Measurements from ENCODE around the gene ICA1. TPM values are rescaled to one million over a fixed set of nuclear protein-coding genes. Genes with fewer than 3 reads are reported as not detected.
"Not testable (repeated sequence)": the region's sequence is repeated elsewhere in the genome, so short reads cannot be mapped to it uniquely, and the experiment has no call there.

The ICA1 gene
- total and polyA plus RNA-seq, 4 experiments from 2014 or later: 1.2 to 7.4 (median 2.4) TPM

DNA sequence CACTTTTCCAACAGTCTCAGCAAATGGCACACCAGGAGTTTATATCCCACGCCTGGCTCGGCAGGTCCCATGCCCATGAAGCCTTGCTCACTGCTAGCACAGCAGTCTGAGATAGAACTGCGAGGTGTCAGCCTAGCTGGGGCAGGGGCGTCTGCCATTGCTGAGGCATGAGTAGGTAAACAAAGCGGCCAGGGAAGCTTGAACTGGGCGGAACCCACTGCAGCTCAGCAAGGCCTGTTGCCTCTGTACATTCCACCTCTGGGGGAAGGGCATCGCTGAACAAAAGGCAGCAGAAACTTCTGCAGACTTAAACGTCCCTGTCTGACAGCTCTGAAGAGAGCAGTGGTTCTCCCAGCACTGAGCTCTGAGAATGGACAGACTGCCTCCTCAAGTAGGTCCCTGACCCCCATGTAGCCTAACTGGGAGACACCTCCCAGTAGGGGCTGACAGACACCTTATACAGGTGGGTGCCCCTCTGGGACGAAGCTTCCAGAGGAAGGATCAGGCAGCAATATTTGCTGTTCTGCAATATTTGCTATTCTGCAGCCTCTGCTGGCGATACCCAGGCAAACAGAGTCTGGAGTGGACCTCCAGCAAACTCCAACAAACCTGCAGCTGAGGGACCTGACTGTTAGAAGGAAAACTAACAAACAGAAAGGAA is 22.1 kb downstream of the ICA1 start:
- H3K27ac ChIP-seq (ENCODE audit: low read depth, low read length); POLR2A ChIA-PET (ENCODE audit: partially characterized antibody); H3K36me3 ChIP-seq (ENCODE audit: insufficient read depth, low read length); H3K4me3 Mint-ChIP-seq; H3K36me3 Mint-ChIP-seq; H3K27ac Mint-ChIP-seq; H3K4me1 Mint-ChIP-seq; H3K4me1 ChIP-seq (ENCODE audit: insufficient read depth, low read length); H3K9me3 ChIP-seq (ENCODE audit: control insufficient read depth in 1 of 2, low read length in 2 of 2); CTCF ChIA-PET (ENCODE audit: partially characterized antibody); H3K27me3 ChIP-seq (ENCODE audit: insufficient read depth, low read length); DNase-seq; intact Hi-C loops (cut with micrococcal nuclease); H3K4me3 ChIP-seq (ENCODE audit: low read length in 2 of 2): not testable (repeated sequence)
- Mint-ChIP-seq H3K9me3 (peaks cover 2 to 35% (median 25%) of the 10 kb centered on the region in 8 donors), H3K27me3 (peaks cover 22 to 24% of the 10 kb centered on the region in 2 donors)

DNA sequence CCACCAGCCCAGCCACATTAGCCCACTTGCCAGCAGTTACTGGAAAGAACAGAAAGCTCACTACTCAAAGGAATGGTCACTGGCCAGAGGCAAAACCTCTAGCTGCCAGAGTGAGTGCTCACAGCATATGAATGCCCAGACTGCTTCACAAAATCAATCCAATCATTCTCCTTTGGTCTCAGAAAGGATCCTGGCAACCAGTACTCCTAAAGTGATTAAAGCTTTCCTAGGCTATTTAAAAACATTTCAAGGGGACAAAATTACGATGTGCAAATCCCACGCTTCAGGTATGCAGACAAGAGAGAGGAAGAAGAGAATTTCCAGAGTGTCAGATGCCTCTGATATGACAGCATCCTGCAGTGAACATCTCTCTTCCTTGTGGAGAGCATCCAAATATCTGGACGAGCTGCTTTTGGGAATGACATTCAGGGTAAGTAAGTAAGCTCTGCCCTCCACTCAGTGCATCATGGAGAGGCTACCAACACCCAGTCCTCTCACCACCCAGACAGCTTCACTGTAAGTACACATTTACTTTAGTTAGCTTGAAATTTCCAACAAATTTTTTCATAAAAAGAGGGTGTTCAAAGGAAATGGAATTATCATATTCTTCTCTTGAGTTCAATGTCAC is 25.1 kb downstream of the ICA1 start:
- intact Hi-C loops (cut with micrococcal nuclease): no loop called here
- Mint-ChIP-seq H3K4me3 (no peak overlapping the region), H3K36me3 (no peaks in the 10 kb centered on the region), H3K4me1 (no peaks in the 10 kb centered on the region), H3K27me3 (peaks cover 22 to 23% of the 10 kb centered on the region in 2 donors), H3K9me3 (peaks cover 0 to 11% (median 5%) of the 10 kb centered on the region in 8 donors), H3K27ac (no peak overlapping the region)
- ChIA-PET CTCF (ENCODE audit: partially characterized antibody) (no interaction called here), POLR2A (ENCODE audit: partially characterized antibody) (interaction anchor here (0.6 kb wide), 1 partner anchor 661 kb away, joined by 3 read pairs; no protein-coding TSS in a partner anchor)
- H3K36me3 ChIP-seq (ENCODE audit: insufficient read depth, low read length): no peaks in the 10 kb centered on the region
- no peak overlapping the region for H3K27ac ChIP-seq (ENCODE audit: low read depth, low read length)
- no peaks in the 10 kb centered on the region for H3K9me3 ChIP-seq (ENCODE audit: control insufficient read depth in 1 of 2, low read length in 2 of 2)
- peaks cover 3% of the 10 kb centered on the region for H3K27me3 ChIP-seq (ENCODE audit: insufficient read depth, low read length)
- H3K4me1 ChIP-seq (ENCODE audit: insufficient read depth, low read length): no peaks in the 10 kb centered on the region
- no peak for DNase-seq
- no peak overlapping the region for H3K4me3 ChIP-seq (ENCODE audit: low read length in 2 of 2)

DNA sequence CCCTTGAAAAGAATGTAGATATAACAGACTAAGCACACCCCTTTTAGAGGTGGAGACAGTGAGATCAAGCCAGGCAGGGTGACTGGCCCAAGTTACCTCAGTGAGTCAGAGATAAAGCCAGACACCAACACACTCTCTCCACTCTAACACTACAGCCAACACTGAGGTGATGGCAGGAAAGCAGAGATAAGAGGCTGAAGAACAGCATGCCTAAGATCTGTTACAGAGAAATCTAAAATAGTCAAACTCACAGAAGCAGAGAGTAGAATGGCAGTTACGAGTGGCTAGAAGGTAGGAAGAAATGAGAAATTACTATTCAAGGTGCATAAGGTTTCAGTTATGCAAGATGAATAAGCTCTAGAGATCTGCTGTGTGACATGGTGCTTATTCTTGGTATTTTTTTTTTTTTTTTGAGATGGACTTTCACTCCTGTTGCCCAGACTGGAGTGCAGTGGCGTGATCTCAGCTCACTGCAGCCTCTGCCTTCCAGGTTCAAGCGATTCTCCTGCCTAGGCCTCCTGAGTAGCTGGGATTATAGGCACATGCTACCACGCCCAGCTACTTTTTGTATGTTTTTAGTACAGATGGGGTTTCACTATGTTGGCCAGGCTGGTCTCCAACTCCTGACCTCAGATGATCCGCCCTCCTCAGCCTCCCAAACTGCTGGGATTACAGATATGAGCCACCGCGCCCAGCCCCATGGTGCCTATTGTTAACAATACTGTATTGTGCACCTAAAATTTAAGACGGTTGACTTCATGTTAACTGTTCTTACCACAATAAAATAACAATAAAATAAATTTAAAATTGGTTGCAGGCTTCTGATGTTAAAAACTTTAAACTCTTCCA is 28.7 kb downstream of the ICA1 start:
- POLR2A ChIA-PET (ENCODE audit: partially characterized antibody): no interaction called here
- Histone ChIP-seq H3K4me1 (ENCODE audit: insufficient read depth, low read length) (no peaks in the 10 kb centered on the region), H3K9me3 (ENCODE audit: control insufficient read depth in 1 of 2, low read length in 2 of 2) (no peaks in the 10 kb centered on the region), H3K36me3 (ENCODE audit: insufficient read depth, low read length) (no peaks in the 10 kb centered on the region), H3K27ac (ENCODE audit: low read depth, low read length) (no peak overlapping the region), H3K27me3 (ENCODE audit: insufficient read depth, low read length) (no peaks in the 10 kb centered on the region), H3K4me3 (ENCODE audit: low read length in 2 of 2) (no peak overlapping the region)
- H3K27me3 Mint-ChIP-seq: peaks cover 7 to 11% of the 10 kb centered on the region in 2 donors
- no peak overlapping the region for H3K4me3 Mint-ChIP-seq
- no peaks in the 10 kb centered on the region for H3K36me3 Mint-ChIP-seq
- no peak overlapping the region for H3K27ac Mint-ChIP-seq
- no peak for DNase-seq
- H3K9me3 Mint-ChIP-seq: peaks cover 0 to 5% (median 0%) of the 10 kb centered on the region in 8 donors
- CTCF ChIA-PET (ENCODE audit: partially characterized antibody): no interaction called here
- H3K4me1 Mint-ChIP-seq: no peaks in the 10 kb centered on the region
- intact Hi-C loops (cut with micrococcal nuclease): no loop called here

DNA sequence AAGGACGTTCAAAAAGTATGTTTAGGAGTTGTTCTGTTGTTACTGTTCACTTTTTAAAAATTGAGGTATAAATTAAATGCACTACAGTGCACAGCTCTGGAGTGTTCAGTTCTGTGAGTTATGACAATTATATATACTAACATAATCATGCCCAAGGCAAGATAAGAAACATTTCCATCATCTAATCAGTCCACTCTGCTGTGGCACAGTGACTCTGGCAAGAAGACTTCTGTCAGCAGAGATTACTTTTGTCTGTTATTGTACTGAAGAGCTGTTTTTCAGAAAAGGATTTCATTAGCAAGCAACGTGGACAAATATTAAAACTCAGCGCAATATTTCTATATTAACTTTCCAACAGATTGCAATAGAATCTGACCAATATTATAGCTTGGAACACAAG is 32.0 kb downstream of the ICA1 start:
- no peaks in the 10 kb centered on the region for H3K9me3 ChIP-seq (ENCODE audit: control insufficient read depth in 1 of 2, low read length in 2 of 2)
- POLR2A ChIA-PET (ENCODE audit: partially characterized antibody): no interaction called here
- CTCF ChIA-PET (ENCODE audit: partially characterized antibody): no interaction called here
- H3K4me1 ChIP-seq (ENCODE audit: insufficient read depth, low read length): no peaks in the 10 kb centered on the region
- no peaks in the 10 kb centered on the region for H3K4me1 Mint-ChIP-seq
- H3K4me3 Mint-ChIP-seq: no peak overlapping the region
- no peak for DNase-seq
- peaks cover 13 to 14% of the 10 kb centered on the region in 2 donors for H3K27me3 Mint-ChIP-seq
- intact Hi-C loops (cut with micrococcal nuclease): no loop called here
- no peak overlapping the region for H3K4me3 ChIP-seq (ENCODE audit: low read length in 2 of 2)
- H3K27ac ChIP-seq (ENCODE audit: low read depth, low read length): no peak overlapping the region
- peaks cover 5% of the 10 kb centered on the region for H3K27me3 ChIP-seq (ENCODE audit: insufficient read depth, low read length)
- no peaks in the 10 kb centered on the region for H3K36me3 ChIP-seq (ENCODE audit: insufficient read depth, low read length)
- H3K27ac Mint-ChIP-seq: no peak overlapping the region
- H3K36me3 Mint-ChIP-seq: peaks cover 0 to 3% of the 10 kb centered on the region in 2 donors
- peaks cover 0 to 5% (median 0%) of the 10 kb centered on the region in 8 donors for H3K9me3 Mint-ChIP-seq

DNA sequence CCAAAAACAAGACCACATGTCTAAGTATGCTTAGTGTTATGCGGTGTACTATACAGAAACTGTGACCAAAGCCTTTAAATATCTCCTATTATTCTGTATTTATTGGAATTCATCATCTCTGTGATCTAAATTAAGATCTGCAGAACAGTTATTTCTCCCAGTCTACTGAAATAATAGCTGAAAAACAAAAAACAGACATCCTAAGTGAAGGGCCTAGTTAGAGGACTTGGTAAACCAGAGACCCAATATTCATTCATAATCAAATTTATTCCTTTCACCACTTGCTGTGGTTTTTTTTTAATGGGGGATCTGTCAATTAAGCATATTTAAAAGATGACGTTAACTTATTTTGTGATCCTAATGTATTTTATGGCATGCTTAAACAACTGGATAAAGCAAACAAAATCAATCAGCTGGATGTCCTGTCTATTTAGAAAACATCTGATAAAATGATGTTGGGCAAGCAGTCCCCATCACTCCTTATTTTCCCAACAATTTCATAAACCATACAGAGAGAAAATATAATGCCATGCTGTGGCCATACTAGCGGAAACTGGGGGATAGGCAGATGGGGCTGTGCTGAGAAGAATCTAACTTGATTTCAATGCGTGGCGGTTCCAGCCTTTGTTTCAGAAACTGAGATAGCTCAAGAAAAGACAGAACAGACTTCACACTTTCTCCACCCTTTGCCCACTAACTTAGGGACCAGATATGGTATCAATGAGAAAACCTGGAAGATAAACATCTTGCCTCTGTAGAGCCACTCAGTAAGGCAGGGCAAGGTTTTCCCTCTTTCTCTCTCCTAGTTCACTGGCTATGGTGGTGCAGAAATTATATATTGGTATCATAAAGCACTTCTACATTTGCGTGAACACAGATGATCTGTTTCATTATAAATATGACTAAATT is 32.9 kb downstream of the ICA1 start:
- H3K36me3 ChIP-seq (ENCODE audit: insufficient read depth, low read length): no peaks in the 10 kb centered on the region
- H3K27me3 ChIP-seq (ENCODE audit: insufficient read depth, low read length): peaks cover 5% of the 10 kb centered on the region
- DNase-seq: no peak
- Mint-ChIP-seq H3K27me3 (peaks cover 17 to 18% of the 10 kb centered on the region in 2 donors), H3K36me3 (peaks cover 0 to 3% of the 10 kb centered on the region in 2 donors), H3K4me3 (no peak overlapping the region), H3K4me1 (no peaks in the 10 kb centered on the region), H3K9me3 (peaks cover 0 to 4% (median 0%) of the 10 kb centered on the region in 8 donors), H3K27ac (no peak overlapping the region)
- H3K27ac ChIP-seq (ENCODE audit: low read depth, low read length): no peak overlapping the region
- CTCF ChIA-PET (ENCODE audit: partially characterized antibody): no interaction called here
- H3K4me3 ChIP-seq (ENCODE audit: low read length in 2 of 2): no peak overlapping the region
- no peaks in the 10 kb centered on the region for H3K4me1 ChIP-seq (ENCODE audit: insufficient read depth, low read length)
- H3K9me3 ChIP-seq (ENCODE audit: control insufficient read depth in 1 of 2, low read length in 2 of 2): no peaks in the 10 kb centered on the region
- intact Hi-C loops (cut with micrococcal nuclease): no loop called here
- POLR2A ChIA-PET (ENCODE audit: partially characterized antibody): no interaction called here

DNA sequence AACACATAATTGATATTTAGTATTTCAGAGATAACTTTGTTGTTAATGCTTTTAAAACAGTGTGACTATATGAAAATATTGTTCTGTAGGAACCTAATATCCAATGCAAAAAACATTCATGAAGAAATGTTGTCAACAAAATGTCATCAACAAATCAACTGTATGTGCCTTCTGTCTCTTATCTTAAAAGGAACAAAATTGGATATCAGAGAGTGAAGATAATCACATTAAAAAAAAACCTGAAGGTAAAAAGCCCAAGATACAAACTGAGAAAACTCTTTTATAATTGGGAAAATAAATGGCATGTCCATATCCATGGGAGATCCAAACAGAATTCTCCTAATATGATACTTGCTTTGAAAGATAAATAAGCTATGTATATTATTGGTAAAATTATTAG is 33.9 kb downstream of the ICA1 start:
- DNase-seq: no peak
- CTCF ChIA-PET (ENCODE audit: partially characterized antibody): interaction anchor here (1.5 kb wide), 1 partner anchor 10 kb away, joined by 3 read pairs; no protein-coding TSS in a partner anchor
- peaks cover 5% of the 10 kb centered on the region for H3K27me3 ChIP-seq (ENCODE audit: insufficient read depth, low read length)
- POLR2A ChIA-PET (ENCODE audit: partially characterized antibody): no interaction called here
- H3K9me3 ChIP-seq (ENCODE audit: control insufficient read depth in 1 of 2, low read length in 2 of 2): no peaks in the 10 kb centered on the region
- Mint-ChIP-seq H3K36me3 (peaks cover 0 to 3% of the 10 kb centered on the region in 2 donors), H3K4me3 (no peak overlapping the region), H3K27ac (no peak overlapping the region), H3K27me3 (peaks cover 19 to 20% of the 10 kb centered on the region in 2 donors), H3K9me3 (peaks cover 0 to 4% (median 0%) of the 10 kb centered on the region in 8 donors), H3K4me1 (no peaks in the 10 kb centered on the region)
- no peaks in the 10 kb centered on the region for H3K4me1 ChIP-seq (ENCODE audit: insufficient read depth, low read length)
- H3K4me3 ChIP-seq (ENCODE audit: low read length in 2 of 2): no peak overlapping the region
- intact Hi-C loops (cut with micrococcal nuclease): no loop called here
- no peak overlapping the region for H3K27ac ChIP-seq (ENCODE audit: low read depth, low read length)
- H3K36me3 ChIP-seq (ENCODE audit: insufficient read depth, low read length): no peaks in the 10 kb centered on the region

All from CD4-positive, alpha-beta memory T cell (primary cell).